ENCODE measurements around the gene MCHR1.

DNA sequence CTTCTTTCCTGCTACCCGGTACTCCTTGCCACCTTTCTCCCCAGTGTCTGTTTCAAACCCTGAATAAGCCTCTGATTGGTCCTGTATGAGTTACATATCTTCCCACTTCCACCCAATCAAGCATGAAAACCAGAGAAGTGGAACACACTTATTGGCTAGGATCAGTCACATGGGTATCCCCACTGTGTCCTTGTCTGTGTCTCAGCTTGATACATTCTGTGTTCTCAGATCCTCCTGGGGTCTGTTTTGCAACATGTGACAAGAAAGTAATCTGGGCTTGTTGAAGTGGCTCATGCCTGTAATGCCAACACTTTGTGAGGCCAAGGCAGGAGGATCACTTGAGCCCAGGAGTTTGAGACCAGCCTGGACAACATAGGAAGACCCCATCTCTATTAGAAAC, 23.9 kb downstream of the MCHR1 start:
- TF ChIP-seq EZH2 (IDR thresholded peaks at IDR 0.05; ENCODE audit: insufficient read depth, poor library complexity, severe bottlenecking) (no peak), EZH2phosphoT487 (IDR thresholded peaks at IDR 0.05; ENCODE audit: insufficient read depth, low read depth) (no peak)
